HG03575 (cell line): Measurements from ENCODE around the gene CDKL5.

Experiments
- ATAC-seq: cut with Tn5 transposase; IDR thresholded peaks from one replicate; pipeline ENCODE4 v1.9.1; 2021; ENCODE audit not compliant: unreplicated experiment, insufficient number of reproducible peaks, low FRiP score; ENCODE audit errors: extremely low read depth

Gene CDKL5

GRCh38 chrX:18448416-18448815 is 23.0 kb downstream of the CDKL5 start:
- no peak for ATAC-seq

GRCh38 chrX:18449236-18449635 is 23.8 kb downstream of the CDKL5 start:
- no peak for ATAC-seq

GRCh38 chrX:18455384-18455783 is 30.0 kb downstream of the CDKL5 start:
- no peak for ATAC-seq

- no peak for ATAC-seq
Measured at GRCh38 chrX:18457000-18457399, 31.6 kb downstream of the CDKL5 start.

- no peak for ATAC-seq
Measured at GRCh38 chrX:18461431-18461830, 36.0 kb downstream of the CDKL5 start.

- ATAC-seq, result no peak
Measured at GRCh38 chrX:18464499-18464898, 39.1 kb downstream of the CDKL5 start.

- ATAC-seq, result no peak
Measured at GRCh38 chrX:18465051-18465450, 39.6 kb downstream of the CDKL5 start.

GRCh38 chrX:18468599-18468998 is 43.2 kb downstream of the CDKL5 start:
- ATAC-seq, result no peak

- no peak for ATAC-seq
Measured at GRCh38 chrX:18471296-18471695, 45.9 kb downstream of the CDKL5 start.

GRCh38 chrX:18490806-18491555 is 65.6 kb downstream of the CDKL5 start:
- ATAC-seq, result no peak

- ATAC-seq, result no peak
Measured at GRCh38 chrX:18491587-18492340, 66.4 kb downstream of the CDKL5 start.

GRCh38 chrX:18534949-18535348 is 109.5 kb downstream of the CDKL5 start:
- no peak for ATAC-seq

- ATAC-seq, result no peak
Measured at GRCh38 chrX:18537068-18537467, 111.7 kb downstream of the CDKL5 start.

GRCh38 chrX:18537524-18537923 is 112.1 kb downstream of the CDKL5 start:
- ATAC-seq, result no peak

GRCh38 chrX:18542131-18542530 is 116.7 kb downstream of the CDKL5 start:
- no peak for ATAC-seq

- no peak for ATAC-seq
Measured at GRCh38 chrX:18542905-18543304, 117.5 kb downstream of the CDKL5 start.

GRCh38 chrX:18543738-18544137 is 118.3 kb downstream of the CDKL5 start:
- ATAC-seq, result no peak

- no peak for ATAC-seq
Measured at GRCh38 chrX:18545771-18546170, 120.4 kb downstream of the CDKL5 start.

GRCh38 chrX:18548996-18549395 is 123.6 kb downstream of the CDKL5 start:
- ATAC-seq, result no peak

GRCh38 chrX:18549643-18550042 is 124.2 kb downstream of the CDKL5 start:
- no peak for ATAC-seq
